CD4-positive, alpha-beta T cell treated with Interleukin-1 beta for 1 hour (primary cell): ENCODE measurements around the gene SNRPA.

ENCODE experiments used
- DNase-seq, 2 donors: peaks; one replicate each; pipeline ENCODE4 v3.0.0-alpha.2; 2020 to 2022

The SNRPA gene

GRCh38 chr19:40750874-40751537, at the start of gene SNRPA:
SNRPA (plus strand) TSS chr19:40751203; CDS start chr19:40751409, 206 bp downstream.
- DNase-seq, result peak; percentile 95 to 97

GRCh38 chr19:40701758-40702157, 49.2 kb upstream of the SNRPA start:
- no peak for DNase-seq

GRCh38 chr19:40702337-40703012, 48.5 kb upstream of the SNRPA start:
- DNase-seq, result no peak

- no peak for DNase-seq
Measured at GRCh38 chr19:40703029-40703755, 47.8 kb upstream of the SNRPA start.

GRCh38 chr19:40704491-40705361, 46.3 kb upstream of the SNRPA start:
- no peak for DNase-seq

- no peak for DNase-seq
Measured at GRCh38 chr19:40705362-40705651, 45.7 kb upstream of the SNRPA start.

- no peak for DNase-seq
Measured at GRCh38 chr19:40705950-40706619, 44.9 kb upstream of the SNRPA start.

- no peak for DNase-seq
Measured at GRCh38 chr19:40707615-40708014, 43.4 kb upstream of the SNRPA start.

GRCh38 chr19:40709817-40710216, 41.2 kb upstream of the SNRPA start:
- no peak for DNase-seq

GRCh38 chr19:40713939-40714338, 37.1 kb upstream of the SNRPA start:
- DNase-seq, result no peak

- DNase-seq, result peak; percentile 96
Measured at GRCh38 chr19:40714441-40715299, 36.3 kb upstream of the SNRPA start.

GRCh38 chr19:40716031-40716481, 34.9 kb upstream of the SNRPA start:
- peak; percentile 54 to 61 for DNase-seq

GRCh38 chr19:40716482-40717324, 34.3 kb upstream of the SNRPA start, which contains the start of the genes COQ8B and ITPKC:
COQ8B (minus strand) TSS chr19:40716886; CDS start chr19:40714632, 2,254 bp downstream.
ITPKC (plus strand) TSS chr19:40717112; CDS start chr19:40717136, 24 bp downstream.
- DNase-seq, result peak; percentile 98 to 99

GRCh38 chr19:40717325-40717879, 33.6 kb upstream of the SNRPA start:
- no peak for DNase-seq

- no peak for DNase-seq
Measured at GRCh38 chr19:40717880-40718773, 32.9 kb upstream of the SNRPA start.

- no peak for DNase-seq
Measured at GRCh38 chr19:40718774-40719391, 32.1 kb upstream of the SNRPA start.

- no peak for DNase-seq
Measured at GRCh38 chr19:40719414-40719894, 31.5 kb upstream of the SNRPA start.

- no peak for DNase-seq
Measured at GRCh38 chr19:40721140-40721486, 29.9 kb upstream of the SNRPA start.
